GM12878 (cell line): ENCODE data around the gene POLR2I. TPM values are rescaled to one million over a fixed set of nuclear protein-coding genes. Genes with fewer than 3 reads are reported as not detected.

Source experiments
- ATAC-seq: fragments of 200-7000 bp; cut with Tn5 transposase; 3 replicates; pipeline ENCODE4 v1.9.1; 2020; ENCODE audit warnings: mild to moderate bottlenecking, moderate library complexity
- BruUV-seq: library from RNA; stranded (reverse); fragments of 400-500 nt; replicated peaks from 2 replicates; lab custom pipeline; 2021; lab: Mats Ljungman, UMichigan
- CTCF ChIA-PET: fragments of 300-600 bp; sonication (Branson Sonifier 250); formaldehyde crosslinking; extraction: SDS; loops from one replicate; lab custom pipeline; 2021; ENCODE audit warnings: inconsistent platforms; lab: Yijun Ruan, JAX
- POLR2A ChIA-PET: fragments of 350-600 bp; formaldehyde crosslinking; extraction: SDS; loops from one replicate; lab custom pipeline; 2021; ENCODE audit warnings: inconsistent platforms; lab: Charles Lee
- RAD21 ChIA-PET: fragments of 300-600 bp; sonication (Branson Sonifier 250); formaldehyde crosslinking; loops from one replicate; lab custom pipeline; 2023; ENCODE audit warnings: antibody characterized with exemption; ENCODE audit not compliant: unreplicated experiment; lab: Charles Lee
- SMC1A ChIA-PET: fragments of 300-600 bp; sonication (Branson Sonifier 250); formaldehyde crosslinking; loops from one replicate; lab custom pipeline; 2023; ENCODE audit not compliant: unreplicated experiment, uncharacterized antibody; lab: Charles Lee
- DNase-seq: peaks from one replicate; pipeline ENCODE4 v3.0.0-alpha.2; 2011; ENCODE audit warnings: low read depth, low spot score
- FAIRE-seq: peaks from 3 replicates; lab custom pipeline; 2011; peaks lifted over from hg19 to GRCh38; lab: Jason Lieb, UNC
- H2AFZ ChIP-seq: 2 replicates; pipeline ENCODE4 v1.6.0; 2011; ENCODE audit warnings: low read depth, low read length, control low read depth; ENCODE audit not compliant: control insufficient read depth
- H3K27ac ChIP-seq: 2 replicates; pipeline ENCODE4 v1.5.1; 2011; ENCODE audit warnings: control low read depth; ENCODE audit not compliant: control insufficient read depth, insufficient read depth
- H3K27me3 ChIP-seq, 2 experiments: replicated peaks in 1 of 2; 2 replicates each; pipeline versions ENCODE4 v1.6.0 to v1.6.1; 2011; ENCODE audit warnings: low read length in 1 of 2; ENCODE audit not compliant: control insufficient read depth in 2 of 2, insufficient read depth in 2 of 2
- H3K36me3 ChIP-seq, 2 experiments: 2 replicates each; pipeline ENCODE4 v1.5.1; 2011; ENCODE audit warnings: low read length in 1 of 2; ENCODE audit not compliant: control insufficient read depth in 2 of 2, insufficient read depth in 2 of 2
- H3K4me1 ChIP-seq: 2 replicates; pipeline ENCODE4 v1.6.1; 2011; ENCODE audit warnings: mild to moderate bottlenecking, low read length, moderate library complexity, mixed read lengths; ENCODE audit not compliant: control insufficient read depth, insufficient read depth
- H3K4me2 ChIP-seq: 2 replicates; pipeline ENCODE4 v1.6.0; 2011; ENCODE audit warnings: control low read depth; ENCODE audit not compliant: control insufficient read depth, insufficient read depth
- H3K4me3 ChIP-seq: fragments of 200-600 bp; sonication (generic); 2 replicates; pipeline ENCODE4 v1.5.1; 2016
- H3K79me2 ChIP-seq: 2 replicates; pipeline ENCODE4 v1.6.0; 2011; ENCODE audit warnings: low read length; ENCODE audit not compliant: control insufficient read depth, insufficient read depth
- H3K9ac ChIP-seq: 2 replicates; pipeline ENCODE4 v1.8.0; 2011; ENCODE audit warnings: low read length, control low read depth, mixed read lengths; ENCODE audit not compliant: control insufficient read depth, insufficient read depth
- H3K9me3 ChIP-seq: replicated peaks from 3 replicates; pipeline ENCODE4 v1.5.1; 2011; ENCODE audit warnings: mild to moderate bottlenecking, low read length; ENCODE audit not compliant: control insufficient read depth, insufficient read depth
- H4K20me1 ChIP-seq: 2 replicates; pipeline ENCODE4 v1.6.0; 2011; ENCODE audit not compliant: control insufficient read depth, insufficient read depth
- CBX5 ChIP-seq: sonication (generic); IDR thresholded peaks from 2 replicates; pipeline ENCODE4 v1.6.1; 2016; ENCODE audit warnings: low read depth, moderate library complexity, mild to moderate bottlenecking, inconsistent platforms
- ELK1 ChIP-seq: IDR thresholded peaks from 2 replicates; pipeline ENCODE4 v1.6.1; 2012; ENCODE audit warnings: low read depth, low read length, improper control_type of control experiment
- HDAC2 ChIP-seq: fragments of 200-600 bp; sonication (generic); IDR thresholded peaks from 2 replicates; pipeline ENCODE4 v1.6.1; 2017
- IRF4 ChIP-seq: IDR thresholded peaks from 2 replicates; pipeline ENCODE4 v1.6.1; 2011; ENCODE audit warnings: low read depth, low read length
- NBN ChIP-seq: fragments of 450-650 bp; IDR thresholded peaks from 2 replicates; pipeline ENCODE4 v1.6.1; 2016
- NFYA ChIP-seq: IDR thresholded peaks from 2 replicates; pipeline ENCODE4 v1.6.1; 2011; ENCODE audit warnings: low read depth, mild to moderate bottlenecking, low read length, improper control_type of control experiment, borderline replicate concordance
- NR2C1 ChIP-seq: fragments of 450-650 bp; IDR thresholded peaks from 2 replicates; pipeline ENCODE4 v1.6.1; 2017; ENCODE audit warnings: antibody characterized with exemption, mild to moderate bottlenecking, moderate library complexity
- POLR2A ChIP-seq: IDR thresholded peaks from 2 replicates; pipeline ENCODE4 v1.6.1; 2011; ENCODE audit warnings: low read depth, mild to moderate bottlenecking, low read length
- REST ChIP-seq: IDR thresholded peaks from 2 replicates; pipeline ENCODE4 v1.6.1; 2012; ENCODE audit warnings: mild to moderate bottlenecking, low read depth, low read length
- SRF ChIP-seq, 2 experiments: IDR thresholded peaks; 2 replicates each; pipeline ENCODE4 v1.6.1; 2011; ENCODE audit warnings: low read depth in 2 of 2, low read length in 2 of 2, mild to moderate bottlenecking in 1 of 2, moderate library complexity in 1 of 2
- STAT1 ChIP-seq: fragments of 450-650 bp; conservative IDR thresholded peaks from 2 replicates; pipeline ENCODE4 v1.6.1; 2014; ENCODE audit warnings: antibody characterized with exemption, mild to moderate bottlenecking
- STAT3 ChIP-seq: IDR thresholded peaks from 2 replicates; pipeline ENCODE4 v1.6.1; 2011; ENCODE audit warnings: low read depth, low read length, improper control_type of control experiment
- TARDBP ChIP-seq: IDR thresholded peaks from 2 replicates; pipeline ENCODE4 v1.6.1; 2016; ENCODE audit warnings: borderline replicate concordance
- TBL1XR1 ChIP-seq: IDR thresholded peaks from 2 replicates; pipeline ENCODE4 v1.6.1; 2012; ENCODE audit warnings: low read depth, low read length, improper control_type of control experiment
- USF1 ChIP-seq: IDR thresholded peaks from 2 replicates; pipeline ENCODE4 v1.6.1; 2011; ENCODE audit warnings: borderline replicate concordance, low read depth, mild to moderate bottlenecking, moderate library complexity, mixed read lengths, low read length; ENCODE audit not compliant: insufficient read depth; ENCODE audit errors: extremely low read length
- ZNF217 ChIP-seq: fragments of 450-650 bp; IDR thresholded peaks from 2 replicates; pipeline ENCODE4 v1.6.1; 2017; ENCODE audit warnings: antibody characterized with exemption, mild to moderate bottlenecking
- WGBS: methylation state at CpG from one replicate; pipeline ENCODE4 v1.1.6; 2016; ENCODE audit warnings: low lambda C conversion rate; ENCODE audit not compliant: insufficient replicate concordance, insufficient coverage; ENCODE audit errors: missing lambda C conversion rate; 5-methylcytosine and 5-hydroxymethylcytosine counted together
- in situ Hi-C: fragments of 300-500 bp; cut with MboI; formaldehyde crosslinking; loops from 9 replicates; pipeline ENCODE4 v1.14.3; 2018; ENCODE audit warnings: mixed read lengths
- intact Hi-C: fragments of 100-400 bp; cut with micrococcal nuclease; formaldehyde crosslinking; loops from one replicate; pipeline ENCODE4 v1.14.2; 2022; ENCODE audit not compliant: unreplicated experiment
- polyA plus RNA-seq, 11 experiments: library from polyadenylated mRNA; depleted of rRNA in 4 of 11; unstranded in 6 of 11; stranded (reverse) in 5 of 11; fragments of >200 nt; fragmentation: Nextera tagmentation in 4 of 11; fragmentation: Illumina TruSeq in 1 of 11; extraction: Ambion mirVana in 4 of 11; extraction: Trizol in 1 of 11; gene quantifications; 1 replicate in 1 of 11; 2 replicates in 10 of 11; pipeline versions ENCODE4 v1.2.1 to v1.2.3, GENCODE V29; 2011 to 2016; ENCODE audit warnings: inconsistent platforms in 2 of 11, missing spikeins in 2 of 11, low read depth in 1 of 11
- total RNA-seq, 4 experiments: library from RNA; depleted of rRNA in 3 of 4; stranded (reverse); fragments of >200 nt in 3 of 4; fragmentation: Illumina TruSeq in 1 of 4; extraction: Trizol in 1 of 4; gene quantifications; 2 replicates each; pipeline versions ENCODE4 v1.2.1 to v1.2.3, GENCODE V29; 2013 to 2021

POLR2I gene
- total and polyA plus RNA-seq, 10 of the 15 experiments (the other 5 are each of a cell fraction or from before 2014, with no cell fraction given), result 30.9 to 272 (median 202) TPM

- TF ChIP-seq REST, result no peak
- TF ChIP-seq IRF4, result no peak
- TF ChIP-seq NR2C1, result no peak
- TF ChIP-seq POLR2A, result no peak
- TF ChIP-seq NFYA, result no peak
- TF ChIP-seq NBN, result no peak
- TF ChIP-seq HDAC2, result no peak
Measured at GRCh38 chr19:36139120-36139472, 24.4 kb upstream of the POLR2I start (continued).

GRCh38 chr19:36136964-36137686, 22.4 kb upstream of the POLR2I start:
- no TSS peak for BruUV-seq
- no peak for ATAC-seq
- no peak overlapping the region for H3K9ac ChIP-seq
- H2AFZ ChIP-seq, result no peak overlapping the region
- peaks cover 16% of the 10 kb centered on the region for H3K79me2 ChIP-seq
- no peak for FAIRE-seq
- H3K27ac ChIP-seq, result no peak overlapping the region
- no peaks in the 10 kb centered on the region for H3K27me3 ChIP-seq
- H3K36me3 ChIP-seq, result no peaks in the 10 kb centered on the region
- CTCF ChIA-PET, result interaction anchor here (6.3 kb wide), 1 partner anchor 9 kb away, joined by 37 read pairs; no protein-coding TSS in a partner anchor
- RAD21 ChIA-PET, result interaction anchor here (1.8 kb wide), 1 partner anchor 9 kb away, joined by 6 read pairs; no protein-coding TSS in a partner anchor
- H3K4me3 ChIP-seq, result no peak overlapping the region
- peaks cover 6% of the 10 kb centered on the region for H4K20me1 ChIP-seq
- 62% methylated on average over 12 of the region's 12 CpGs for WGBS
- TF ChIP-seq SRF (IDR thresholded peaks at IDR 0.05; ENCODE audit: low read depth in 2 of 2, low read length in 2 of 2) (no peak), TBL1XR1 (no peak), POLR2A (no peak), STAT1 (no peak), USF1 (no peak), TARDBP (no peak), ZNF217 (no peak), CBX5 (no peak), STAT3 (no peak), ELK1 (no peak)
- no peaks in the 10 kb centered on the region for H3K9me3 ChIP-seq
- in situ Hi-C loops, result loop anchor here (10.0 kb wide), 1 partner anchor 1458 kb away; the partner anchor contains the start of genes ZNF540 and ZNF571
- POLR2A ChIA-PET, result interaction anchor here (1.5 kb wide), 1 partner anchor 8 kb away, joined by 4 read pairs; no protein-coding TSS in a partner anchor
- intact Hi-C loops, result no loop called here
- no peak for DNase-seq
- SMC1A ChIA-PET, result interaction anchor here (1.3 to 1.4 kb wide), 3 partner anchors 9 to 37 kb away, joined by 3 to 5 read pairs (median 3); partner anchors contain the start of genes POLR2I and TBCB
- H3K4me1 ChIP-seq, result peaks cover 10% of the 10 kb centered on the region; the same call in 1 of the 2 replicates
- no peak overlapping the region for H3K4me2 ChIP-seq
